ENCODE measurements around the gene FAM135A. TPM values are rescaled to one million over a fixed set of nuclear protein-coding genes. Genes with fewer than 3 reads are reported as not detected.

The FAM135A gene
- total and polyA plus RNA-seq, 2 of the 8 experiments (the other 6 are each of a cell fraction or from before 2014, with no cell fraction given): 17.4 to 35.7 TPM

DNA sequence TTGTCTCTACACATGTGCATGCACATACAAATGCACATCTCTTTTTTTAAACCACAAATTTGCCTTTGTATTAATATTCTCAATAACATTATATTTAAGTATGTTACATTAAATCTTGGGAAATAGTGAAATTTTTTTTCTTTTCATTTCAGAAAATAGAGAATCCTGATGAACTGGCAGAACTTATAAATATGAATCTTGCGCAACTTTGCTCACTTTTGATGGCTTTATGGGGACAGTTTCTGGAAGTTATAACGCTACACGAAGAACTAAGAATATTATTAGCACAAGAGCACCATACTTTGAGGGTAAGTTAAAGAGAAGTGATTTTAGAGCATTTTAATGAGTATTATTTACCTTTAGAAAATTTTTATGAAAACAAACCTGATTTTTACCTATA lies 89.2 kb downstream of the FAM135A start:
- Histone ChIP-seq H2BK20ac (ENCODE audit: low read length) (no peak overlapping the region), H3K79me2 (ENCODE audit: control insufficient read depth in 1 of 2, insufficient read depth in 2 of 2, low read length in 2 of 2) (no peaks in the 10 kb centered on the region), H3K4me1 (replicated peaks in 1 of 4; ENCODE audit: control insufficient read depth in 3 of 4, insufficient read depth in 4 of 4, low read length in 3 of 4) (no peaks in the 10 kb centered on the region), H3K27me3 (replicated peaks in 1 of 4; ENCODE audit: control insufficient read depth in 3 of 4, extremely low read depth in 1 of 4, insufficient read depth in 3 of 4, low read length in 3 of 4) (no peaks in the 10 kb centered on the region), H4K20me1 (replicated peaks in 1 of 2; ENCODE audit: control insufficient read depth in 1 of 2, insufficient read depth in 2 of 2, low read length in 2 of 2) (no peaks in the 10 kb centered on the region), H2BK15ac (ENCODE audit: low read length) (no peak overlapping the region), H2BK5ac (ENCODE audit: low read depth, low read length) (no peak overlapping the region), H3K27ac (ENCODE audit: low read depth, low read length) (no peak overlapping the region), H4K91ac (replicated peaks; ENCODE audit: insufficient read length, low read length) (no peak overlapping the region), H3K23ac (ENCODE audit: insufficient read length) (no peak overlapping the region), H4K8ac (ENCODE audit: extremely low read depth, insufficient read depth, low read length) (no peak overlapping the region), H2AFZ (ENCODE audit: low read length) (no peak overlapping the region), H3K18ac (ENCODE audit: extremely low read depth, low read length) (no peak overlapping the region), H3K4ac (replicated peaks; ENCODE audit: insufficient read length, low read depth, low read length) (no peak overlapping the region), H2AK5ac (ENCODE audit: low read depth, low read length) (no peak overlapping the region), H3K23me2 (ENCODE audit: low read depth, low read length) (no peaks in the 10 kb centered on the region), H2BK120ac (replicated peaks; ENCODE audit: low read depth, low read length) (no peak overlapping the region), H3K36me3 (ENCODE audit: control insufficient read depth in 2 of 4, insufficient read depth in 4 of 4, low read length in 3 of 4) (peaks cover 0 to 27% (median 12%) of the 10 kb centered on the region in 4 experiments; a peak in 5 of 8 replicates), H3K4me3 (ENCODE audit: extremely low read depth in 1 of 4, insufficient read depth in 2 of 4, low read depth in 3 of 4, low read length in 4 of 4) (no peak overlapping the region), H3K14ac (ENCODE audit: insufficient read length) (no peak overlapping the region), H2BK12ac (ENCODE audit: low read depth, low read length) (no peak overlapping the region), H3K9me3 (ENCODE audit: insufficient read depth in 2 of 2, low read depth in 1 of 2, low read length in 1 of 2) (peaks cover 9 to 10% of the 10 kb centered on the region in 2 experiments), H3K4me2 (ENCODE audit: insufficient read depth in 1 of 2, low read depth in 2 of 2, low read length in 2 of 2) (no peak overlapping the region), H3K79me1 (ENCODE audit: low read depth, low read length) (no peaks in the 10 kb centered on the region), H3K9ac (replicated peaks in 1 of 4; ENCODE audit: extremely low read depth in 1 of 4, low read depth in 3 of 4, low read length in 3 of 4) (no peak overlapping the region), H3K56ac (replicated peaks; ENCODE audit: insufficient read length, low read depth, low read length) (no peak overlapping the region), H4K5ac (ENCODE audit: insufficient read length, low read depth, low read length) (no peak overlapping the region)
- ChIA-PET CTCF (ENCODE audit: partially characterized antibody) (no interaction called here), POLR2A (ENCODE audit: partially characterized antibody) (no interaction called here)
- no peak for FAIRE-seq
- TF ChIP-seq TCF12 (IDR thresholded peaks at IDR 0.05; ENCODE audit: low read depth, low read length) (no peak), CEBPB (IDR thresholded peaks at IDR 0.05; ENCODE audit: low read depth, low read length) (peak; percentile 11; the same call in 1 of the 2 replicates)
- 95% methylated on average over 3 of the region's 3 CpGs; no CpG with 5 or more reads in 1 of the 2 experiments for WGBS, 2 experiments (ENCODE audit: extremely low coverage in 1 of 2, insufficient coverage in 1 of 2, insufficient read length in 1 of 2, insufficient replicate concordance in 2 of 2, low coverage in 1 of 2, low lambda C conversion rate in 2 of 2, missing lambda C conversion rate in 1 of 2)
- DNase-seq (ENCODE audit: low read depth in 1 of 2, low spot score in 2 of 2): no peak

Data from H1 (cell line).